ENCODE results near the gene COMP.

DNA sequence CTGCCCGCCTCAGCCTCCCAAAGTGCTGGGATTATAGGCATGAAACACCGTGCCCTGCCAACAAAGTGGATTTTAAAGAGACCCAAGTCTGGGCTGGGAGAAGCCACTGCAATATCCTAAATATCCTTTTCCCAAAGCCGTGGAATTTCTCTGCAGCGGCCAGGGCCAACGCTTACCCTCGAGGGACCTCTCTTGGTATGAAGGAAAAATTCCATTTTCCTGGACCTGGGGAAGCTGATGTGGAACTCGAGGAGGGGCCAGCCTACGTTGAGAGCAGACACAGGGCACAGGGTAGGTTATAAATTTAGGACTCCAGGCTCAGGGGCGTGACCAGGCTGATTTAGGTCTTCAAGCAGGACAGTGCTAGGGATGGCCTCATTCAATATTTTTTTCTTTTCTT is 23.0 kb upstream of the COMP start:
- TF ChIP-seq, protein P1, sequence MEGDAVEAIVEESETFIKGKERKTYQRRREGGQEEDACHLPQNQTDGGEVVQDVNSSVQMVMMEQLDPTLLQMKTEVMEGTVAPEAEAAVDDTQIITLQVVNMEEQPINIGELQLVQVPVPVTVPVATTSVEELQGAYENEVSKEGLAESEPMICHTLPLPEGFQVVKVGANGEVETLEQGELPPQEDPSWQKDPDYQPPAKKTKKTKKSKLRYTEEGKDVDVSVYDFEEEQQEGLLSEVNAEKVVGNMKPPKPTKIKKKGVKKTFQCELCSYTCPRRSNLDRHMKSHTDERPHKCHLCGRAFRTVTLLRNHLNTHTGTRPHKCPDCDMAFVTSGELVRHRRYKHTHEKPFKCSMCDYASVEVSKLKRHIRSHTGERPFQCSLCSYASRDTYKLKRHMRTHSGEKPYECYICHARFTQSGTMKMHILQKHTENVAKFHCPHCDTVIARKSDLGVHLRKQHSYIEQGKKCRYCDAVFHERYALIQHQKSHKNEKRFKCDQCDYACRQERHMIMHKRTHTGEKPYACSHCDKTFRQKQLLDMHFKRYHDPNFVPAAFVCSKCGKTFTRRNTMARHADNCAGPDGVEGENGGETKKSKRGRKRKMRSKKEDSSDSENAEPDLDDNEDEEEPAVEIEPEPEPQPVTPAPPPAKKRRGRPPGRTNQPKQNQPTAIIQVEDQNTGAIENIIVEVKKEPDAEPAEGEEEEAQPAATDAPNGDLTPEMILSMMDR (IDR thresholded peaks at IDR 0.05), result no peak
- TF ChIP-seq POLR2A (IDR thresholded peaks at IDR 0.05; ENCODE audit: low read depth) (no peak), EP300 (IDR thresholded peaks at IDR 0.05) (no peak)

Measured in esophagus muscularis mucosa (tissue), 4 donors.